Fibroblast of lung (primary cell): ENCODE measurements around the gene DMRT2. TPM values are rescaled to one million over a fixed set of nuclear protein-coding genes. Genes with fewer than 3 reads are reported as not detected.

ENCODE experiments used
- DNase-seq, 2 donors: peaks; one replicate each; pipeline versions ENCODE4 v3.0.0 to v3.0.0-alpha.2; 2010; ENCODE audit warnings: low read depth in 2 of 2
- H2AFZ ChIP-seq: 2 replicates; pipeline ENCODE4 v1.5.1; 2012; ENCODE audit warnings: low read length, control low read depth, inconsistent platforms
- H3K27ac ChIP-seq: 2 replicates; pipeline ENCODE4 v1.5.1; 2011; ENCODE audit warnings: low read length, control low read depth; ENCODE audit not compliant: insufficient read depth
- H3K27me3 ChIP-seq: 2 replicates; pipeline ENCODE4 v1.5.1; 2011; ENCODE audit warnings: mild to moderate bottlenecking, low read length; ENCODE audit not compliant: control insufficient read depth, insufficient read depth
- H3K36me3 ChIP-seq: 2 replicates; pipeline ENCODE4 v1.5.1; 2011; ENCODE audit warnings: low read length; ENCODE audit not compliant: control insufficient read depth, insufficient read depth
- H3K4me1 ChIP-seq: 2 replicates; pipeline ENCODE4 v1.5.1; 2011; ENCODE audit warnings: low read length; ENCODE audit not compliant: control insufficient read depth, insufficient read depth; ENCODE audit errors: extremely low read depth
- H3K4me2 ChIP-seq: 2 replicates; pipeline ENCODE4 v1.5.1; 2011; ENCODE audit warnings: low read length, control low read depth; ENCODE audit not compliant: insufficient read depth; ENCODE audit errors: extremely low read depth
- H3K4me3 ChIP-seq, 4 experiments: fragments of 200-600 bp in 1 of 4; sonication (generic) in 1 of 4; replicated peaks in 1 of 4; 2 replicates each; pipeline ENCODE4 v1.5.1; 2011 to 2016; ENCODE audit warnings: low read length in 4 of 4, low read depth in 3 of 4, mild to moderate bottlenecking in 3 of 4, control low read depth in 2 of 4, inconsistent platforms in 1 of 4, mixed read lengths in 1 of 4; ENCODE audit not compliant: insufficient read depth in 1 of 4; ENCODE audit errors: control extremely low read depth in 1 of 4
- H3K79me2 ChIP-seq: 2 replicates; pipeline ENCODE4 v1.5.1; 2012; ENCODE audit warnings: mild to moderate bottlenecking, low read length, inconsistent platforms; ENCODE audit not compliant: control insufficient read depth, insufficient read depth
- H3K9ac ChIP-seq: 2 replicates; pipeline ENCODE4 v1.5.1; 2011; ENCODE audit warnings: mild to moderate bottlenecking, low read length, control low read depth; ENCODE audit not compliant: insufficient read depth
- H3K9me3 ChIP-seq: 2 replicates; pipeline ENCODE4 v1.5.1; 2012; ENCODE audit warnings: low read depth, low read length; ENCODE audit not compliant: control insufficient read depth, insufficient read depth
- H4K20me1 ChIP-seq: 2 replicates; pipeline ENCODE4 v1.5.1; 2011; ENCODE audit warnings: low read length; ENCODE audit not compliant: control insufficient read depth, insufficient read depth; ENCODE audit errors: extremely low read depth
- CTCF ChIP-seq, 2 donors: IDR thresholded peaks in 1 of 2; conservative IDR thresholded peaks in 1 of 2; 1 replicate in 1 of 2; 2 replicates in 1 of 2; pipeline ENCODE4 v1.5.1; 2011 to 2012; ENCODE audit warnings: low read length in 2 of 2, control low read depth in 1 of 2, inconsistent platforms in 1 of 2, low read depth in 1 of 2, mild to moderate bottlenecking in 1 of 2
- EZH2 ChIP-seq: IDR thresholded peaks from 2 replicates; pipeline ENCODE4 v1.5.1; 2012; ENCODE audit warnings: low read length, control low read depth, mild to moderate bottlenecking; ENCODE audit errors: missing control alignments
- polyA plus RNA-seq, 2 donors: library from polyadenylated mRNA; depleted of rRNA in 1 of 2; stranded (reverse) in 1 of 2; unstranded in 1 of 2; fragments of >200 nt; gene quantifications; 2 replicates each; pipeline ENCODE4 v1.2.1, GENCODE V29; 2011 to 2012; ENCODE audit warnings: missing spikeins in 1 of 2
- total RNA-seq: library from RNA; depleted of rRNA; stranded (reverse); fragments of >200 nt; gene quantifications from 2 replicates; pipeline ENCODE4 v1.2.1, GENCODE V29; 2014

The DMRT2 gene
- total and polyA plus RNA-seq, 2 donors (not counting 1 experiment from before 2014, with no cell fraction given), result 0.16 TPM; not detected in 1

- no peak overlapping the region for H3K27ac ChIP-seq
- no peak overlapping the region for H3K4me3 ChIP-seq
- no peaks in the 10 kb centered on the region for H3K79me2 ChIP-seq
- no peaks in the 10 kb centered on the region for H3K4me1 ChIP-seq
- peaks cover 15% of the 10 kb centered on the region for H3K27me3 ChIP-seq
- no peak overlapping the region for H3K9ac ChIP-seq
- no peak overlapping the region for H3K4me2 ChIP-seq
- no peaks in the 10 kb centered on the region for H3K36me3 ChIP-seq
- H3K9me3 ChIP-seq, result no peaks in the 10 kb centered on the region
- no peak for DNase-seq
- no peaks in the 10 kb centered on the region for H4K20me1 ChIP-seq
- H2AFZ ChIP-seq, result no peak overlapping the region
- TF ChIP-seq EZH2, result no peak
- TF ChIP-seq CTCF (conservative IDR thresholded peaks at IDR 0.05 in 1 of 2, IDR thresholded peaks at IDR 0.05 in 1 of 2; ENCODE audit: low read depth in 1 of 2, low read length in 2 of 2), result no peak
Observed at GRCh38 chr9:1052365-1053281, 2.5 kb downstream of the DMRT2 start.

- H3K27ac ChIP-seq, result no peak overlapping the region
Observed at GRCh38 chr9:1053282-1053621, 3.1 kb downstream of the DMRT2 start.

More at GRCh38 chr9:1053282-1053621, 3.1 kb downstream of the DMRT2 start:
- H3K4me2 ChIP-seq, result no peak overlapping the region
- DNase-seq, result no peak
- H4K20me1 ChIP-seq, result no peaks in the 10 kb centered on the region
- TF ChIP-seq EZH2 (no peak), CTCF (conservative IDR thresholded peaks at IDR 0.05 in 1 of 2, IDR thresholded peaks at IDR 0.05 in 1 of 2; ENCODE audit: low read depth in 1 of 2, low read length in 2 of 2) (no peak)
- no peak overlapping the region for H3K4me3 ChIP-seq
- H3K9ac ChIP-seq, result no peak overlapping the region
- H3K9me3 ChIP-seq, result no peaks in the 10 kb centered on the region
- no peaks in the 10 kb centered on the region for H3K36me3 ChIP-seq
- peaks cover 15% of the 10 kb centered on the region for H3K27me3 ChIP-seq
- no peaks in the 10 kb centered on the region for H3K4me1 ChIP-seq
- H3K79me2 ChIP-seq, result no peaks in the 10 kb centered on the region
- no peak overlapping the region for H2AFZ ChIP-seq
